GM23338 (cell line): Measurements from ENCODE around the gene FBXO24. TPM values are rescaled to one million over a fixed set of nuclear protein-coding genes. Genes with fewer than 3 reads are reported as not detected.

Experiments used
- ATAC-seq: fragments of 200-7000 bp; cut with Tn5 transposase; 3 replicates; pipeline ENCODE4 v1.9.1; 2020
- DNase-seq: peaks from one replicate; pipeline ENCODE4 v3.0.0-alpha.2; 2015; ENCODE audit warnings: low spot score
- H2AFZ ChIP-seq: fragments of 200-600 bp; sonication (generic); 2 replicates; pipeline ENCODE4 v1.8.0; 2016; ENCODE audit warnings: antibody characterized with exemption, mild to moderate bottlenecking, moderate library complexity
- H3F3A ChIP-seq: fragments of 200-600 bp; sonication (generic); replicated peaks from 2 replicates; pipeline ENCODE4 v1.8.0; 2017; ENCODE audit warnings: antibody characterized with exemption, mixed run types, low read depth
- H3K27ac ChIP-seq: fragments of 200-600 bp; sonication (generic); 2 replicates; pipeline ENCODE4 v1.6.1; 2016; ENCODE audit warnings: low read depth
- H3K27me3 ChIP-seq: fragments of 200-600 bp; sonication (generic); 2 replicates; pipeline ENCODE4 v1.8.0; 2016; ENCODE audit warnings: mild to moderate bottlenecking, mixed run types, moderate library complexity; ENCODE audit not compliant: insufficient read depth
- H3K36me3 ChIP-seq: fragments of 200-600 bp; sonication (generic); 2 replicates; pipeline ENCODE4 v1.8.0; 2016; ENCODE audit warnings: mild to moderate bottlenecking; ENCODE audit not compliant: insufficient read depth
- H3K4me1 ChIP-seq: fragments of 200-600 bp; sonication (generic); 2 replicates; pipeline ENCODE4 v1.8.0; 2016; ENCODE audit warnings: mild to moderate bottlenecking, moderate library complexity; ENCODE audit not compliant: insufficient read depth
- H3K4me2 ChIP-seq: fragments of 200-600 bp; sonication (generic); 2 replicates; pipeline ENCODE4 v1.7.1; 2017; ENCODE audit warnings: mixed run types
- H3K4me3 ChIP-seq: fragments of 200-600 bp; sonication (generic); 2 replicates; pipeline ENCODE4 v1.6.1; 2016; ENCODE audit warnings: mixed run types
- H3K79me2 ChIP-seq: fragments of 200-600 bp; sonication (generic); replicated peaks from 2 replicates; pipeline ENCODE4 v1.8.0; 2017; ENCODE audit warnings: mild to moderate bottlenecking; ENCODE audit not compliant: insufficient read depth
- H3K9me2 ChIP-seq: fragments of 200-600 bp; sonication (generic); 2 replicates; pipeline ENCODE4 v1.8.0; 2017; ENCODE audit not compliant: insufficient read depth
- H4K20me1 ChIP-seq: fragments of 200-600 bp; sonication (generic); replicated peaks from 2 replicates; pipeline ENCODE4 v1.8.0; 2017; ENCODE audit warnings: mild to moderate bottlenecking; ENCODE audit not compliant: insufficient read depth
- H3K27ac Mint-ChIP-seq: 2 replicates; pipeline ENCODE4 v1.8.0; 2020; ENCODE audit warnings: inconsistent platforms, mild to moderate bottlenecking, moderate library complexity, mixed read lengths
- H3K27me3 Mint-ChIP-seq: 3 replicates; pipeline ENCODE4 v1.8.0; 2022; ENCODE audit warnings: low read depth, mild to moderate bottlenecking, moderate library complexity, mixed read lengths, inconsistent platforms; ENCODE audit not compliant: insufficient read depth, poor library complexity
- H3K36me3 Mint-ChIP-seq: 3 replicates; pipeline ENCODE4 v1.8.0; 2021; ENCODE audit warnings: low read depth, mild to moderate bottlenecking, inconsistent platforms, moderate library complexity, mixed read lengths
- H3K4me1 Mint-ChIP-seq: 3 replicates; pipeline ENCODE4 v1.8.0; 2020; ENCODE audit warnings: mild to moderate bottlenecking, inconsistent platforms, mixed read lengths
- H3K4me3 Mint-ChIP-seq: 3 replicates; pipeline ENCODE4 v1.8.0; 2021; ENCODE audit warnings: moderate library complexity, mild to moderate bottlenecking, inconsistent platforms, mixed read lengths
- H3K9me3 Mint-ChIP-seq: 3 replicates; pipeline ENCODE4 v1.8.0; 2020; ENCODE audit warnings: moderate library complexity, mild to moderate bottlenecking, inconsistent platforms, mixed read lengths
- EZH2 ChIP-seq: fragments of 200-600 bp; sonication (generic); IDR thresholded peaks from one replicate; pipeline ENCODE4 v1.8.0; 2017; ENCODE audit warnings: antibody characterized with exemption, mild to moderate bottlenecking, low read depth; ENCODE audit not compliant: unreplicated experiment
- EZH2phosphoT487 ChIP-seq: fragments of 200-600 bp; sonication (generic); IDR thresholded peaks from one replicate; pipeline ENCODE4 v1.8.1; 2018; ENCODE audit warnings: antibody characterized with exemption; ENCODE audit not compliant: unreplicated experiment
- NANOG ChIP-seq: IDR thresholded peaks from 2 replicates; pipeline ENCODE4 v1.6.1; 2016; ENCODE audit warnings: antibody characterized with exemption, borderline replicate concordance
- POLR2AphosphoS5 ChIP-seq: IDR thresholded peaks from 2 replicates; pipeline ENCODE4 v1.6.1; 2016; ENCODE audit warnings: antibody characterized with exemption, low read depth
- ZNF114 ChIP-seq: fragments of 250-450 bp; sonication (Bioruptor Pico); IDR thresholded peaks from 2 replicates; pipeline ENCODE4 v1.5.0; 2020; ENCODE audit warnings: mild to moderate bottlenecking, moderate library complexity
- ZNF462 ChIP-seq: fragments of 250-450 bp; sonication (Bioruptor Pico); IDR thresholded peaks from 2 replicates; pipeline ENCODE4 v1.5.0; 2020; ENCODE audit warnings: mild to moderate bottlenecking, moderate library complexity
- polyA plus RNA-seq: library from polyadenylated mRNA; unstranded; fragments of >200 nt; fragmentation: Nextera tagmentation; extraction: Ambion mirVana; gene quantifications from 2 replicates; pipeline ENCODE4 v1.2.1, GENCODE V29; 2016
- total RNA-seq: library from RNA; depleted of rRNA; stranded (reverse); fragments of >200 nt; shearing (Covaris generic); gene quantifications from 2 replicates; pipeline ENCODE4 v1.2.3, GENCODE V29; 2014

FBXO24 gene
- total and polyA plus RNA-seq, 2 experiments from 2014 or later, result 2.1 to 2.4 TPM

DNA sequence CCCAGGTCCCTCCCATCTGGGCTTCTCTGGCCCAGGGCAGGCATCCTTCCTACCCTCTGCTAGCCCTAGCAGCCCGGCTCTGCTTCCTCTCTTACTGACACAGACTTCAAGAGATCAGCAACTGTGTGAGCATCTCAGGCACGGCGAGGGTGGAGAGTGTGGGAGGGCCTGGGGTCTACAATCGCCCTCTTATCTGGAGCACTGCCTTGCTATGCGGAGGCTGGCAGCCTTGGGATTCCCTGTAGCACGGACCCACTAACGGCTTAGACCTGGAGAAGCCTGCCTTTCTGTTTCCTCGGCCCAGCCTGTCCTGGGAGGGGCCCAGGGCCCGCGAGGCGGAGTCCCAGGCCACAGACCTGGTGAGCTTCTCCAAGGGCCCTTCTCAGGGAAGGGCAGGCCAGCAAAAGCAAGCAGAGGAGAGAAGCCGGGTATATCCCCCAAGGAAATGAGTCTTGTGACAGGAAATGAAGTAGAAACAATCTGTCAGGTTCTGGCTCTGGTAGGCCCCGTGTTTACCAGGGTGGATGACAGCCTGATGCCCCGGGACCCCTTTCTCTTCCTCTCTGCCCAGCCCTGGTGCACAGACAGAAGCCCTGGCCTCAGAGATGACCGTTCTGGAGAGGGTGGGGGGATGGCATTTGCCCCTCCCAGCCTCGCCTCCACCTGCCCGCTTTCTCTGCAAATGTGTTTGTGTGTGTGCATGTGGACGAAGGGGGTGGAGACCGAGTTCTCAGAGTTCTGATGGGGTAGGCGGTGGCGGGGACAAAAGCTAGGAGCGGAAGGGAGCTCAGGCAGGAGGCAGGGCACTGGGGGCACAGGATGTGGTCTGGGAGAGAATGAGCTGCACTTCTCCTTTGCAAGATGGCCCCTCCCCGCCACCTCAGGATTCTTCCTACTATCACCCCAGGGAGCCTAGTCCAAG lies 2.7 kb upstream of the FBXO24 start (continued):
- TF ChIP-seq ZNF462 (CRISPR knock-in tag), result no peak
- TF ChIP-seq NANOG, result no peak
- no peak for TF ChIP-seq POLR2AphosphoS5

GRCh38 chr7:100584054-100584682 lies 2.0 kb upstream of the FBXO24 start:
- H3K9me3 Mint-ChIP-seq, result no peaks in the 10 kb centered on the region
- Histone ChIP-seq H3K27me3 (peaks cover 8% of the 10 kb centered on the region; the same call in 1 of the 2 replicates), H3K9me2 (no peaks in the 10 kb centered on the region), H3K4me2 (peak overlapping the region; percentile 86), H3K27ac (peak overlapping the region; percentile 99; the same call in 1 of the 2 replicates), H3K4me3 (peak overlapping the region; percentile 98), H3F3A (peaks cover 20% of the 10 kb centered on the region), H3K36me3 (0 out of 2 replicates have a peak, but pooled peaks cover 4% of the 10 kb centered on the region), H3K4me1 (peaks cover 21% of the 10 kb centered on the region), H3K79me2 (peaks cover 21% of the 10 kb centered on the region), H4K20me1 (peaks cover 8% of the 10 kb centered on the region; the same call in 1 of the 2 replicates), H2AFZ (no peak overlapping the region)
- H3K4me3 Mint-ChIP-seq, result peak overlapping the region; percentile 91
- H3K4me1 Mint-ChIP-seq, result peaks cover 31% of the 10 kb centered on the region
- DNase-seq (no peak), ATAC-seq (no peak)
- no peaks in the 10 kb centered on the region; the same call in 1 of the 3 replicates for H3K36me3 Mint-ChIP-seq
- TF ChIP-seq ZNF462 (CRISPR knock-in tag), result no peak
- no peak for TF ChIP-seq NANOG
- no peak for TF ChIP-seq EZH2phosphoT487
- no peak for TF ChIP-seq ZNF114 (CRISPR knock-in tag)
- TF ChIP-seq POLR2AphosphoS5, result no peak
- no peak for TF ChIP-seq EZH2
- peaks cover 27% of the 10 kb centered on the region for H3K27me3 Mint-ChIP-seq
- H3K27ac Mint-ChIP-seq, result peak overlapping the region; percentile 97
